Body of pancreas (tissue), 4 donors: ENCODE measurements around the gene TASL.

Experiments
- POLR2A ChIP-seq, 3 donors: fragments of 450-650 bp; IDR thresholded peaks; one replicate each; pipeline ENCODE4 v1.6.1; 2016; ENCODE audit warnings: antibody characterized with exemption in 3 of 3, mild to moderate bottlenecking in 2 of 3
- TF ChIP-seq, protein P1 (sequence below), 7 experiments: fragments of 450-650 bp in 4 of 7; fragments of 200-600 bp in 3 of 7; sonication (generic) in 3 of 7; IDR thresholded peaks; one replicate each; pipeline ENCODE4 v1.5.1; 2016 to 2019; ENCODE audit warnings: antibody characterized with exemption in 7 of 7

DNA sequence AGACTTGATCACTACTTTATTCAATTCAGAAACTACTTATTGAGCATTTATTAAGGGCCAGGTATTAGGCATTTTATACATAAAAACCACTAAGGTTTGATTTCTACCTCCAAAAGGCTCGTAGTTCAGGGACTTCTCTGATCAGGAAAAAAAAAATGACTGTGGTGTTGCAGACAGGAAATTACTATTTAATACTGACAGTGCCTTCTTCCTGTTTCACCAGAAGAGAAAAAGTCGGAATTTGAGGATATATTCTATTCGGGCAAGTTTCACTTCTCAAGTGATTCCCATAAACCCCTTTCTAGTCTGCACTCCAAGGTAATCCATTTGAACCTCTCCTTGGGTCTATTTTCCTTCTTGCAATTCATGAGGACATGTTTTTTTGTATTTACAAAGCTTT, 15.3 kb upstream of the TASL start:
- TF ChIP-seq, protein P1, sequence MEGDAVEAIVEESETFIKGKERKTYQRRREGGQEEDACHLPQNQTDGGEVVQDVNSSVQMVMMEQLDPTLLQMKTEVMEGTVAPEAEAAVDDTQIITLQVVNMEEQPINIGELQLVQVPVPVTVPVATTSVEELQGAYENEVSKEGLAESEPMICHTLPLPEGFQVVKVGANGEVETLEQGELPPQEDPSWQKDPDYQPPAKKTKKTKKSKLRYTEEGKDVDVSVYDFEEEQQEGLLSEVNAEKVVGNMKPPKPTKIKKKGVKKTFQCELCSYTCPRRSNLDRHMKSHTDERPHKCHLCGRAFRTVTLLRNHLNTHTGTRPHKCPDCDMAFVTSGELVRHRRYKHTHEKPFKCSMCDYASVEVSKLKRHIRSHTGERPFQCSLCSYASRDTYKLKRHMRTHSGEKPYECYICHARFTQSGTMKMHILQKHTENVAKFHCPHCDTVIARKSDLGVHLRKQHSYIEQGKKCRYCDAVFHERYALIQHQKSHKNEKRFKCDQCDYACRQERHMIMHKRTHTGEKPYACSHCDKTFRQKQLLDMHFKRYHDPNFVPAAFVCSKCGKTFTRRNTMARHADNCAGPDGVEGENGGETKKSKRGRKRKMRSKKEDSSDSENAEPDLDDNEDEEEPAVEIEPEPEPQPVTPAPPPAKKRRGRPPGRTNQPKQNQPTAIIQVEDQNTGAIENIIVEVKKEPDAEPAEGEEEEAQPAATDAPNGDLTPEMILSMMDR (IDR thresholded peaks at IDR 0.05), result no peak
- no peak for TF ChIP-seq POLR2A (IDR thresholded peaks at IDR 0.05)
